SK-N-SH (cell line): ENCODE measurements around the gene TBC1D1.

ENCODE experiments used
- CTCF ChIP-seq: fragments of 200-600 bp; sonication (generic); IDR thresholded peaks from 2 replicates; pipeline ENCODE4 v1.6.1; 2017; ENCODE audit warnings: antibody characterized with exemption, mild to moderate bottlenecking, moderate library complexity
- MXI1 ChIP-seq: IDR thresholded peaks from 2 replicates; pipeline ENCODE4 v1.6.1; 2012; ENCODE audit warnings: mild to moderate bottlenecking, low read depth, low read length, improper control_type of control experiment

GRCh38 chr4:38077791-38078489 is 187.1 kb downstream of the TBC1D1 start:
- TF ChIP-seq MXI1, result no peak
- no peak for TF ChIP-seq CTCF
